ENCODE measurements around the gene RFLNA.

DNA sequence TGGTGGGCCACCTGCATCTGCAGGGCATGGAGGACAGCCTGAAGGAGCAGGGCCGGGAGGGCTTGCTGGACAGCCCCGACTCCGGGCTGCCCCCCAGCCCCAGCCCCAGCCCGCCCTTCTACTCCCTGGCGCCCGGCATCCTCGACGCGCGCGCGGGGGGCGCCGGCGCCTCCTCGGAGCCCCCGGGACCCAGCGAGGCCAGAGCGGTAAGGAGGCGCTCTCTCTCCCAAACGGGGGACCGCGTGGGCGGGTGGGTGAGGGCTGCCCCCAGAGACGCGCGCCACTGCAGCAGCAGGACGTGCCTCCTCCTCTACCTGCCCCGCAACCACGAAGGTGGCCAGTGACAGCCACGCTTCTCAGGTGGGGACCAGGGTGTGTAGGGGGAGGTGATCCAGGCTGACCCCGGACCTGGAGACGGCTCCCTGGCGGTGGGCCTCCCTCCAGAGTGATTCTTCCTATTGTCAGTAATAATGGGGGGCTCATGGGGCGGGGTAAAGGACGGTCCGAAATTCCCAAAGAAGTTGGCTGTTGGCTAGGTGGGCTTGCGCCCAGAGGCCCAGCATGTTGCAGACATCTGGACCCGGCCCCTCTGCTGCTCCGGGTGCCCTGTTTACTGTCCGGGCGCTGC lies 652 bp downstream of the RFLNA start:
- TF ChIP-seq, protein P1, sequence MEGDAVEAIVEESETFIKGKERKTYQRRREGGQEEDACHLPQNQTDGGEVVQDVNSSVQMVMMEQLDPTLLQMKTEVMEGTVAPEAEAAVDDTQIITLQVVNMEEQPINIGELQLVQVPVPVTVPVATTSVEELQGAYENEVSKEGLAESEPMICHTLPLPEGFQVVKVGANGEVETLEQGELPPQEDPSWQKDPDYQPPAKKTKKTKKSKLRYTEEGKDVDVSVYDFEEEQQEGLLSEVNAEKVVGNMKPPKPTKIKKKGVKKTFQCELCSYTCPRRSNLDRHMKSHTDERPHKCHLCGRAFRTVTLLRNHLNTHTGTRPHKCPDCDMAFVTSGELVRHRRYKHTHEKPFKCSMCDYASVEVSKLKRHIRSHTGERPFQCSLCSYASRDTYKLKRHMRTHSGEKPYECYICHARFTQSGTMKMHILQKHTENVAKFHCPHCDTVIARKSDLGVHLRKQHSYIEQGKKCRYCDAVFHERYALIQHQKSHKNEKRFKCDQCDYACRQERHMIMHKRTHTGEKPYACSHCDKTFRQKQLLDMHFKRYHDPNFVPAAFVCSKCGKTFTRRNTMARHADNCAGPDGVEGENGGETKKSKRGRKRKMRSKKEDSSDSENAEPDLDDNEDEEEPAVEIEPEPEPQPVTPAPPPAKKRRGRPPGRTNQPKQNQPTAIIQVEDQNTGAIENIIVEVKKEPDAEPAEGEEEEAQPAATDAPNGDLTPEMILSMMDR (IDR thresholded peaks at IDR 0.05): no peak
- TF ChIP-seq POLR2A (IDR thresholded peaks at IDR 0.05): no peak
